ENCODE measurements around the gene WFDC5. TPM values are rescaled to one million over a fixed set of nuclear protein-coding genes. Genes with fewer than 3 reads are reported as not detected.

Gene WFDC5
- total and polyA plus RNA-seq, 10 of the 15 experiments (the other 5 are each of a cell fraction or from before 2014, with no cell fraction given), result 0.20 to 0.26 (median 0.21) TPM; not detected in 7

DNA sequence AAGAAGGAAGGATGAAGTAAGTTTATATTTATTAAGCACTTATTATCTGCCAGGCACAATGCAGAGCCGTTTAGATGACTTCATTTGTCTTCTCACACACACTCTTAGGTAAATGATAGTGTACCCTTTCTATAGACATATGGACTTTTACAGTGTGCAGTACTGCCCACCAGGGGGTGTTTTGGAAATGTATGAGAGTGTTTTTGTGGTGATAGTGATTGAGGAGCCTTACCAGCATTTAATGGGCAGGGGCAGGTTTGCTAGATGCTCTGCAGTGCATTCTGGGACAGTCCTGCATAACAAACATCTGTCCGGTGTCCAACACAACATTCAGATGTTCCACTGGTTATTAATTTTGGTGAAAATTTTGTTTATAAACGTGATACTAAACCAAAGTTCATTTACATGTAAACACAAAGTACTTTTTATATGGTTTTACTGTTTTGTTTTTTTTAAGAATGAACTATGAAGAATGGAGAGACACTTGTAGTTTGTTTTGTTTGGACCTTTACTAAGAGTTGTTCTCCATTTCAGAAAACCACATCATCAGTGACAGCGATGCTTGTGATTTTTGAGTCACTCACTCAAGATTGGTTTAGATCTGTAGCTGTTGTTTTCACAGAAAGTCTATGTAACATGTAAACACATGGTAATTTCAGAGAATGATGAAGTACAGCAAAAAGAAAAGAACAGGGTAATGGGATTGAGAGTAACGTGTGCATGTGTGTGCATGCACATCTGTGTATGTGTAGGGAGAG lies 33.9 kb downstream of the WFDC5 start:
- H3K4me3 ChIP-seq, result no peak overlapping the region
- SMC1A ChIA-PET (ENCODE audit: uncharacterized antibody, unreplicated experiment), result no interaction called here
- in situ Hi-C loops (cut with MboI), result no loop called here
- no peaks in the 10 kb centered on the region; the same call in 2 of the 3 replicates for H3K9me3 ChIP-seq (replicated peaks; ENCODE audit: control insufficient read depth, insufficient read depth, low read length)
- H3K9ac ChIP-seq (ENCODE audit: control insufficient read depth, insufficient read depth, low read length), result no peak overlapping the region
- no TSS peak for BruUV-seq (replicated peaks)
- no peak for FAIRE-seq
- H3K36me3 ChIP-seq (ENCODE audit: control insufficient read depth in 2 of 2, insufficient read depth in 2 of 2, low read length in 1 of 2), result peaks cover 7 to 8% of the 10 kb centered on the region in 2 experiments; a peak in 3 of 4 replicates
- no peak overlapping the region for H2AFZ ChIP-seq (ENCODE audit: control insufficient read depth, low read depth, low read length)
- intact Hi-C loops (cut with micrococcal nuclease; ENCODE audit: unreplicated experiment), result no loop called here
- RAD21 ChIA-PET (ENCODE audit: unreplicated experiment), result no interaction called here
- POLR2A ChIA-PET, result no interaction called here
- H3K27me3 ChIP-seq (replicated peaks in 1 of 2; ENCODE audit: control insufficient read depth in 2 of 2, insufficient read depth in 2 of 2, low read length in 1 of 2), result no peaks in the 10 kb centered on the region
- H3K4me2 ChIP-seq (ENCODE audit: control insufficient read depth, insufficient read depth), result no peak overlapping the region
- no peak for TF ChIP-seq CREB1 (IDR thresholded peaks at IDR 0.05; ENCODE audit: low read depth)
- TF ChIP-seq, protein P1, sequence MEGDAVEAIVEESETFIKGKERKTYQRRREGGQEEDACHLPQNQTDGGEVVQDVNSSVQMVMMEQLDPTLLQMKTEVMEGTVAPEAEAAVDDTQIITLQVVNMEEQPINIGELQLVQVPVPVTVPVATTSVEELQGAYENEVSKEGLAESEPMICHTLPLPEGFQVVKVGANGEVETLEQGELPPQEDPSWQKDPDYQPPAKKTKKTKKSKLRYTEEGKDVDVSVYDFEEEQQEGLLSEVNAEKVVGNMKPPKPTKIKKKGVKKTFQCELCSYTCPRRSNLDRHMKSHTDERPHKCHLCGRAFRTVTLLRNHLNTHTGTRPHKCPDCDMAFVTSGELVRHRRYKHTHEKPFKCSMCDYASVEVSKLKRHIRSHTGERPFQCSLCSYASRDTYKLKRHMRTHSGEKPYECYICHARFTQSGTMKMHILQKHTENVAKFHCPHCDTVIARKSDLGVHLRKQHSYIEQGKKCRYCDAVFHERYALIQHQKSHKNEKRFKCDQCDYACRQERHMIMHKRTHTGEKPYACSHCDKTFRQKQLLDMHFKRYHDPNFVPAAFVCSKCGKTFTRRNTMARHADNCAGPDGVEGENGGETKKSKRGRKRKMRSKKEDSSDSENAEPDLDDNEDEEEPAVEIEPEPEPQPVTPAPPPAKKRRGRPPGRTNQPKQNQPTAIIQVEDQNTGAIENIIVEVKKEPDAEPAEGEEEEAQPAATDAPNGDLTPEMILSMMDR (IDR thresholded peaks at IDR 0.05 in 2 of 3, conservative IDR thresholded peaks at IDR 0.05 in 1 of 3; ENCODE audit: control insufficient read depth in 2 of 3, extremely low read depth in 1 of 3, insufficient read depth in 1 of 3, low read depth in 3 of 3, low read length in 3 of 3), result peak; percentile 10 to 31 (median 27); a peak in 2 of 6 replicates
- no peak for TF ChIP-seq RAD51 (IDR thresholded peaks at IDR 0.05)
- no peak for TF ChIP-seq TARDBP (IDR thresholded peaks at IDR 0.05; ENCODE audit: borderline replicate concordance)
- no peak overlapping the region for H3K27ac ChIP-seq (ENCODE audit: control insufficient read depth, insufficient read depth)
- H3K4me1 ChIP-seq (ENCODE audit: control insufficient read depth, insufficient read depth, low read length), result no peaks in the 10 kb centered on the region
- CTCF ChIA-PET, result interaction anchor here (1.0 to 1.4 kb wide), 2 partner anchors 14 to 63 kb away, joined by 3 read pairs; no protein-coding TSS in a partner anchor
- no peaks in the 10 kb centered on the region for H3K79me2 ChIP-seq (ENCODE audit: control insufficient read depth, insufficient read depth, low read length)
- ATAC-seq, result peak; percentile 75
- WGBS (ENCODE audit: insufficient coverage, insufficient replicate concordance, low lambda C conversion rate, missing lambda C conversion rate), result 87% methylated on average over 5 of the region's 5 CpGs
- DNase-seq (ENCODE audit: low read depth, low spot score), result no peak
- H4K20me1 ChIP-seq (ENCODE audit: control insufficient read depth, insufficient read depth), result no peaks in the 10 kb centered on the region
